Colon (tissue), 2 donors: ENCODE data around the gene KCNQ1OT1.

Experiments used
- FAIRE-seq: peaks from 2 replicates; lab custom pipeline; 2012; peaks lifted over from hg19 to GRCh38; lab: Jason Lieb, UNC
- donor health status: control.
- donor health status: control.

KCNQ1OT1 gene

GRCh38 chr11:2686360-2687222 is 13.2 kb downstream of the KCNQ1OT1 start:
- no peak for FAIRE-seq

DNA sequence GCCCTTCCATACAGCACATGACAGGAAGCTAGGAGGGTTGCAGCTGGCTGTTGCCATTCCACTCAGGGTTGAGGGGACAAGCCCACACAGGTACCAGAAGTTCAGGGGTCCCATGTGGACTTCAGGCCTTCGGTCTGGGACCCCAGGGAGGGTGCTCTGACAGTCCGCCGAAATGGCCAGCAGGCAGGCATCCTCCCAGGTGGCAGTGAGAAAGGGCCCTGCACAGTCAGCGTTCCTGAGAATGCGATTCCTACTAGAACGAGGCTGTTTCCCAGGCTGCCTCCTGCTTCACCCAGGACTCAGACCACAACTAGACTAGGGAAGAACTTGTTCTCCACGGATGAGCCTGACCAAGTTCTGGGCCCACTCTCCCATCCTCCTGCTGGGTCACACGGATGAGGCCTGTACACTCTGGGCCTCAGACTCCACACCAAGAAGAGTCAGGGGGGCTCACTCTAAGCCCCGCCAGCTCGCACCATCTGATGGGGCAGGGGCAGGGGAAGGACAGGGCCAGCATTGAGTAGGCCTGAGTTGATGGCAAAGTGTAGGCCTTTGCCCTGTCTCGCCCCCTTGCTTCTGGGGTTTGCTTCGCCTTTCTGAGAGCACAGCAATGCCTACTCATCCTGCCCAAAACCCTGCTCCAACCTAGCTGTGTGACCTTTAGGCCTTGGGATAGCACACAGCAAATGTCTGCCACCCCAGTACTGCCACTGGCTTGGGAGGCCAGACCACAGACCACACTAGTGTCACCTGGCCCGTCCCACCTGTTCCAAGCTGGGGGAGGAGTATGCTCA is 14.0 kb downstream of the KCNQ1OT1 start:
- no peak for FAIRE-seq

DNA sequence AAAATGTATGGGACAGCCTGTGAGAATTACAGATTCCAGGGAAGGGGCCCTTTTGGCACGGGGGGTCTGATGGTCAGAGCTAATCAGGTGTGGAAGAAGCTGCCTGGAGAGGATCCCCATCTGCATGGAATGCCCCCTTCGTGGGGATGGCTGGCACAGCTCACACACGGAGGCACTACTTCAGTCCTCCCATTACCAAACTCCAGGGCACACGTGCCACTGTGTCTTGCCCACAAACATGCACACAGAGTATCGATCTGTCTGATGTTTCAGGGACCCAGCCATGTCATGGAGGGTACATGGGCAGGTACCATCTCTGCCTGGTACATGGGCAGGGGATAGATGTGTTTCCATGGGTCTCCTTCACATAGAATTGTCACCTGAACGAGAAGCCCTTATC is 14.7 kb downstream of the KCNQ1OT1 start:
- no peak for FAIRE-seq

DNA sequence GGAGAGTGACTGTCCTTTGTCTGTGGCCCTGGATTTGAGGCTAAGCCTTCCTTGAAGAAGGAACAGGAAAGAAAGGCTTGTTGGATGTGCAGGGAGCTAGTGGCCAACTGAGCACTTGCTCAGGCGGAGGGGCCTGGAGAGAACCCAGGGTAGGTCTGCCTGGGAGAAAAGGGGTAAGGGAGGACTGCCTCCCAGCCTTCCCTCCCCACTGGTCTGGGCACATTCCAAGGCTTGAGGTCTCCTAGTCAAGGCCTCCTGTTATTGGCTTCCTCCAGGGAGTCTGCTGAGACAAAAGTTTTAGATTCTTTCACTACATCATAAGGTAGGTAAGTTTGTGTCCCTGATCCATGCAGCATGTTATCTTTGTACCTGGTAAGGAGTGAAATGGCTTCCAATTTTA is 15.2 kb downstream of the KCNQ1OT1 start:
- no peak for FAIRE-seq

DNA sequence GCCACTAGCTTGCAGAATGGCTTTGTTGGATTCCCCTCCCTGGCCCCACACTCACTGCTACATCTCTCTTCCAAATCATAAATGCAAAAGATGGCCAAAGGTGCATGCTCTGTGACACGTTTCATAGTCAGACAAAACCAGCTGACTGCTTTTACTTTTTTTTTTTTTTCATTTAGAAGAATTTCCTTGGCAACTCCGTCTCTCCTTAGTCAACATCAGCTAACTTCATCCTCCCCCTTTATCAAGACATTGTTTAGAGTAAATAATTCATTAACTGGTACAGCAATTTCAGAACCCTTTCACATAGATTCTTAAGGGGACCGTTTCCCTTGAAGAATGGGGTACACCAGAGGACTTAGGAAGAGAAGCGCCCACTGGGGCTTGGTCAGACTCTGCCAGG is 16.0 kb downstream of the KCNQ1OT1 start:
- no peak for FAIRE-seq

DNA sequence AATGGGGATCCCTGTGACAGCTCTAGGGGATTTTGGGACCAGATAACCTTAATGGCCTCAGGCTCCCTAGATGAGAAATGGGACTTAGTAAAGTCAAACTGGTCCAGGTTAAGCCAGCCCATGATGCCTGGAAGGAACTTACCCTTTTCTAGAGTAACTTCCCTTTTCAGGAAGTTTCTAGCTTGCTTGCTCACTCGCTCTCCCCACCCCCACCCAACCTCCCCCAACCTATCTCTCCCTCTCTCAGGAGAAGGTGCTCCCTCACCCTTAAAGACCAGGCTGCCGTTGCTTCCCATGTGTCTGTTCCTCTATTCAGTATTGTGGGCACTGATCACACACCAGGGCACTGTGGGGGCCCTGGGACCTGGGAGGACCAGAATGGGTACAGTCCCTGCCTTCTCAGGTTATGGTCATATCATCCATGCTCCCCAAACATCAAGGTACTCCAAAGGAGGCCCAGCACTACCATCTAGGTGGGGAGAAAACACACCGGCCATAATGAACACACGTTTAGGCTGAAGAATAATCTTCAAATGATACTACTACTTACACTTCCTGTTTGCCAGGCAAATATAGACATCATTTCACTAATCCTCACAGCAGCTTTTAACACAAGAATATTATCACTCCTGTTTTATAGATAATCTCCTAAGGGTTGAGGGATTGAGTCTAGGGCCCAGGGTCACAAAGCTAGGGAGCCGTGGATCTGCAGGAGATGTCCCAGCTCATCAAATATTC is 18.2 kb downstream of the KCNQ1OT1 start:
- no peak for FAIRE-seq

- FAIRE-seq = no peak
These were observed 20.6 kb downstream of the KCNQ1OT1 start for GRCh38 chr11:2679011-2679676.

DNA sequence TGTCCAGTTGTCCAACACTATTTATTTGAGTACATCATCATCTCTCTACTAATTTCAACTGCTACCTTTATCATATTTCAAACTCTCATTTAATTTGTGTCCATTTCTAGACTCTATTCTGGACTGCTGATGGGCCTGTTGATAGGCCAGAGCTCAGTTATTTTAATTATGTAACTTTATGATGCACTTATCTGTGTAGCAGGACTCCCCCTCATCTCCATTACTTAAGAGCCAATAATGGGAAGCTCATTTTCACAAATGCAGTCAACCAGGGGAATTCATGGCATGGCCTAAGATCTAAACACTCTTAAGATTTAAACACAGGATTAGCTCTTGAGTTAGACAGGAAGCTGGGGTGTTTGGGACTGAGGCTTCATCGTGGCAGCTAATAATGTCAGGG is 21.4 kb downstream of the KCNQ1OT1 start:
- no peak for FAIRE-seq

DNA sequence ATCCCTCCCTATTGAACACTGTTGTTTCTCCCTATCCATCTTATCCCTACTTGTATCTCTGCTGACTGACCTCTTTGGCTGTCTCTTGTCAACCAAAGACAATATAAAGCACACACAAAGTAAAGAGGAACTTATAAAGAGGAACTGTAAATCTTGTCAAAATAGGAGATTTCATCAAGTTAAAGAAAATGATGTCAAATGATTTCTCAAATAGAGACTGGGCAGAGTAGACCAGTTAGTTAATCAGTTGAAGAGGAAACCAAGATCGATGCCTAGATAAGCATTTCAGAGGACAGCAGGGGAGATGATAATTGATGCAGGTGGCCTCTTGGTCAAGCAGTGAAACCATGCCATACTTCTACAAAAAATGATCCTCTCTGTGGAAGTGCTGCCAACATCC is 22.7 kb downstream of the KCNQ1OT1 start:
- no peak for FAIRE-seq

GRCh38 chr11:2675540-2675939 is 24.3 kb downstream of the KCNQ1OT1 start:
- FAIRE-seq = no peak

- FAIRE-seq = no peak
These were observed 25.1 kb downstream of the KCNQ1OT1 start for GRCh38 chr11:2674658-2675131.

- FAIRE-seq = no peak
These were observed 25.8 kb downstream of the KCNQ1OT1 start for GRCh38 chr11:2673871-2674471.

DNA sequence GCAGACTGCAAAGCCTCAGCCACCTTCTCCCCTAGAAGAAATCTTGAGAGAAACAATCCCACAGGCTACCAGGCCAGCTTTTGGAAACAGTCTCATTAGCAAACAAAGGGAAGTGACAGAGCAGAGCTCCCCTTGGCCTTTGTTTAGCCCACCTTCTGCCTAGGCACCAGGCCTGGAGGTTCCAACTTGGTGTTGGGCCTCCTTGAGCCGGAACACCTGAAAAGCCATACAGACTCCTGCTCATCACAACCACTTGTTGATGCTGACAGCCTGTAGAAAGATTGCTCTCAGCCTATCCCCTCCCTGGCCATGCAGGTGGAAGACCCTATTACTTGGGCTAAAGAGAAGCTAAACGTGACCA is 26.6 kb downstream of the KCNQ1OT1 start:
- FAIRE-seq = no peak

GRCh38 chr11:2672553-2673249 is 27.1 kb downstream of the KCNQ1OT1 start:
- FAIRE-seq = no peak

GRCh38 chr11:2671748-2672147 is 28.0 kb downstream of the KCNQ1OT1 start:
- FAIRE-seq = no peak

DNA sequence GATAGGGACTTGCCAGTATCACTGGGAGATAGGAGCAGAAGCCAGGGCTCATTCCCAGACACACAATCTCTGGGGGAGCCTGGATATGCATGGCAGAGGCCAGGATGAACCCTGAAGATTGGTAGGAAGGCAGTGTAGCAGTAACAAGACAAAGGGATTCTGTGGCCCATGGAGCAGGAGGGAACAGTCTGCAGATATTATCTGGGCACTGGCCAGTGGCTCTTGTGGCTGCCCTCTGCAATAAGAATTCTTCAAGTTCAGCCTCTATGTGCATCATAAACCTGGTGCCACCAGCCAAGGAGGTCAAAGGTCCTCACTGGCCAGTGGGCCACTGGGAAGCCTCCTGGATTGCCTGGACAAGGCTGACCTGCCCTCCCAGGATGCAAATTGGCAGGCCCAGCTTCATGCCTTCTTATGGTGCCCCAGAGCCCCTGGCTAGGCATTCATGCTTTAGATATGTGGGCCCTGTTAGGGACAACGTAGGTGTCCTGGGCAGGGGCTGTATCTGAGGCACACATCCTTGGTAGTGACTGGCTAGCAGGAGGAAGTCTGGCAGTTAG is 29.2 kb downstream of the KCNQ1OT1 start:
- FAIRE-seq = no peak

DNA sequence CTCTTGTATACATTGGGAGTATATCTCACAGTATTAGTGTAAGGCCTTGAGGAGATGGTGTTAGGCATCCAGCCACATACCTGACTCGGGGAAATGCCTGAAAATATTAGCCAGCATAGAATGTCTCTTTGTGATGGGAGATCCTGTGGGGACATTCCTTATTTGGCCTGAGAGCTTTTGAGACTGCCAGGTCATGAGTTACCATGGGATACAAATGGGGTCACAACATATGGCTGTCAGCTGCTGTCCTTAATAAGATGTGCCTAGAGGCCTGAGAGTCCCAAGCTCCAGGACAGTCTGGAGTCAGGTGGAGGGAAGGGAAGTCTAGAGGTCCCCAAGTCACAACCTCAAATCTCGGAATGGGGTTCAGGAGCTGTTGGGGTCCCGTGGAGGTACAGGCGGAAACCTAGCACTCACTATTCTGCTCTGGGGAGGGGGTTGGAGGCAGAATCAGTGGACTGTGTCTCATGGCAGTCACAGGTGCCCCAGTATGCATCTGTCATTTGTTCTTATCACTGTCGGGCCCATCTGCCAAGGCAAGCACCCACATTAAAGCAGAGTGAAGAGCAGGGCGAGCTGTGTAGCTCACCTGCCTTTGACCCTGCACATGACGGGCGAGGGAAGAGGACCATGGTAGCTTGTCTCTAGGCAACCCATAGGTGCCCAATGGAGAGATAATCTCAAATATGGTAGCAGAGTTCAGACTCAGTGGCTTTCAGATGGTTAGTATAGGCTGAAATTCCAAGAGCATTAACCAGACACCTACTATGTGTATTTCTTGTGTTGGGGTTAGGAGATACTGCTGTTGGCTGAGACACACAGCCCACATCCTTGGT is 29.9 kb downstream of the KCNQ1OT1 start:
- no peak for FAIRE-seq

GRCh38 chr11:2668876-2669275 is 30.9 kb downstream of the KCNQ1OT1 start:
- no peak for FAIRE-seq

DNA sequence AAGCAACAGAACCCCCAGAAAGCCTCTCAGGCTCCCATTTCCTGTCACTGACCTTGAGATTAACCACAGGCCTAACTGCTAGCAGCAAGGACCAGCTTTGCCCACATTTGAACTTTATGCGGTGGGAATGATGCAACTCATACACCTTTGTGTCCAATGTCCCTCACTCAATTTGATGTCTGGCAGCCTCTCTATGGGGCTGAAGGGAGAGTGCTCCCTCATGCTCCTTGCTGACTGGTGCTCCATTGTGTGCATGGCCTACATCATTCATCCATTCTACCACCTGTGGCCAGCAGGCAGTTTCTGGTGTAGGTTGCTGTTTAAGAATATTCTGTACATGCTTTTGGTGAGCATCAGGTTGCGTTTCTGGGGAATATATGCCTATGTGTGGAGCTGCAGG is 31.9 kb downstream of the KCNQ1OT1 start:
- no peak for FAIRE-seq
